ENCODE results near the gene RILPL1. TPM values are rescaled to one million over a fixed set of nuclear protein-coding genes. Genes with fewer than 3 reads are reported as not detected.
"Not testable (repeated sequence)": the region's sequence is repeated elsewhere in the genome, so short reads cannot be mapped to it uniquely, and the experiment has no call there.

The RILPL1 gene
- total RNA-seq, 1 donor from 2014 or later: 39.5 TPM

GRCh38 chr12:123498126-123498825 is 35.2 kb downstream of the RILPL1 start:
- Mint-ChIP-seq H3K36me3 (ENCODE audit: low read depth) (peaks cover 32% of the 10 kb centered on the region), H3K4me1 (ENCODE audit: low read depth) (peaks cover 3% of the 10 kb centered on the region), H3K27ac (ENCODE audit: unreplicated experiment) (no peak overlapping the region), H3K4me3 (ENCODE audit: unreplicated experiment) (no peak overlapping the region), H3K27me3 (ENCODE audit: low read depth) (no peaks in the 10 kb centered on the region), H3K9me3 (ENCODE audit: low read depth) (no peaks in the 10 kb centered on the region)
- TF ChIP-seq CTCF (IDR thresholded peaks at IDR 0.05): no peak
- no peak for DNase-seq (ENCODE audit: low spot score)

GRCh38 chr12:123497065-123497464 is 36.5 kb downstream of the RILPL1 start:
- H3K9me3 Mint-ChIP-seq (ENCODE audit: low read depth): no peaks in the 10 kb centered on the region
- peaks cover 11% of the 10 kb centered on the region for H3K4me1 Mint-ChIP-seq (ENCODE audit: low read depth)
- H3K27me3 Mint-ChIP-seq (ENCODE audit: low read depth): no peaks in the 10 kb centered on the region
- peaks cover 33% of the 10 kb centered on the region for H3K36me3 Mint-ChIP-seq (ENCODE audit: low read depth)
- H3K27ac Mint-ChIP-seq (ENCODE audit: unreplicated experiment): no peak overlapping the region
- no peak for DNase-seq (ENCODE audit: low spot score)
- no peak overlapping the region for H3K4me3 Mint-ChIP-seq (ENCODE audit: unreplicated experiment)
- TF ChIP-seq CTCF (IDR thresholded peaks at IDR 0.05): no peak

- Mint-ChIP-seq H3K4me3 (ENCODE audit: unreplicated experiment) (no peak overlapping the region), H3K9me3 (ENCODE audit: low read depth) (no peaks in the 10 kb centered on the region), H3K4me1 (ENCODE audit: low read depth) (peaks cover 11% of the 10 kb centered on the region), H3K27me3 (ENCODE audit: low read depth) (no peaks in the 10 kb centered on the region), H3K36me3 (ENCODE audit: low read depth) (peaks cover 33% of the 10 kb centered on the region), H3K27ac (ENCODE audit: unreplicated experiment) (peak overlapping the region; percentile 57)
- no peak for DNase-seq (ENCODE audit: low spot score)
- no peak for TF ChIP-seq CTCF (IDR thresholded peaks at IDR 0.05)
These were observed 39.2 kb downstream of the RILPL1 start for GRCh38 chr12:123494124-123494851.

- H3K4me3 Mint-ChIP-seq (ENCODE audit: unreplicated experiment); H3K27me3 Mint-ChIP-seq (ENCODE audit: low read depth); H3K9me3 Mint-ChIP-seq (ENCODE audit: low read depth); DNase-seq (ENCODE audit: low spot score): not testable (repeated sequence)
- peaks cover 13% of the 10 kb centered on the region for H3K4me1 Mint-ChIP-seq (ENCODE audit: low read depth)
- peaks cover 20% of the 10 kb centered on the region for H3K36me3 Mint-ChIP-seq (ENCODE audit: low read depth)
- peak overlapping the region; percentile 5 for H3K27ac Mint-ChIP-seq (ENCODE audit: unreplicated experiment)
These were observed 41.0 kb downstream of the RILPL1 start for GRCh38 chr12:123492339-123493039.

GRCh38 chr12:123491481-123491880 is 42.0 kb downstream of the RILPL1 start:
- no peaks in the 10 kb centered on the region for H3K27me3 Mint-ChIP-seq (ENCODE audit: low read depth)
- no peak for TF ChIP-seq CTCF (IDR thresholded peaks at IDR 0.05)
- no peak overlapping the region for H3K27ac Mint-ChIP-seq (ENCODE audit: unreplicated experiment)
- no peak for DNase-seq (ENCODE audit: low spot score)
- peaks cover 13% of the 10 kb centered on the region for H3K36me3 Mint-ChIP-seq (ENCODE audit: low read depth)
- H3K4me1 Mint-ChIP-seq (ENCODE audit: low read depth): peaks cover 13% of the 10 kb centered on the region
- no peak overlapping the region for H3K4me3 Mint-ChIP-seq (ENCODE audit: unreplicated experiment)
- no peaks in the 10 kb centered on the region for H3K9me3 Mint-ChIP-seq (ENCODE audit: low read depth)
